SH-SY5Y (cell line): ENCODE measurements around the gene PHKB.

Source experiments
- GATA2 ChIP-seq: IDR thresholded peaks from 2 replicates; pipeline ENCODE4 v1.6.1; 2011; ENCODE audit warnings: mild to moderate bottlenecking, low read depth, low read length
- GATA3 ChIP-seq: IDR thresholded peaks from 2 replicates; pipeline ENCODE4 v1.6.1; 2011; ENCODE audit warnings: low read depth, mild to moderate bottlenecking, low read length, moderate library complexity

- TF ChIP-seq GATA2, result no peak
- TF ChIP-seq GATA3, result no peak
Observed at GRCh38 chr16:47626246-47626645, 165.1 kb downstream of the PHKB start.
